Mesothelial cell of epicardium (in vitro differentiated cells): ENCODE measurements around the gene CAMTA1. TPM values are rescaled to one million over a fixed set of nuclear protein-coding genes. Genes with fewer than 3 reads are reported as not detected.

Experiments used
- DNase-seq, 2 experiments: peaks; one replicate each; pipeline ENCODE4 v3.0.0; 2021; ENCODE audit warnings: low spot score in 2 of 2; ENCODE audit not compliant: unreplicated experiment in 2 of 2
- H3K27ac Mint-ChIP-seq: 2 replicates; pipeline ENCODE4 v1.8.0; 2021; ENCODE audit warnings: mixed read lengths
- H3K27me3 Mint-ChIP-seq: 2 replicates; pipeline ENCODE4 v1.8.0; 2021; ENCODE audit warnings: low read depth, mixed read lengths
- H3K36me3 Mint-ChIP-seq: 2 replicates; pipeline ENCODE4 v1.8.0; 2021; ENCODE audit warnings: mixed read lengths
- H3K4me1 Mint-ChIP-seq: 2 replicates; pipeline ENCODE4 v1.8.0; 2021; ENCODE audit warnings: mixed read lengths
- H3K4me3 Mint-ChIP-seq: 2 replicates; pipeline ENCODE4 v1.8.0; 2021; ENCODE audit warnings: mild to moderate bottlenecking, moderate library complexity, mixed read lengths
- H3K9me3 Mint-ChIP-seq: 2 replicates; pipeline ENCODE4 v1.8.0; 2021; ENCODE audit warnings: mixed read lengths
- CTCF ChIP-seq: fragments of 200-600 bp; sonication (generic); IDR thresholded peaks from one replicate; pipeline ENCODE4 v1.5.0; 2021; ENCODE audit warnings: antibody characterized with exemption; ENCODE audit not compliant: unreplicated experiment
- total RNA-seq: library from RNA; stranded (reverse); gene quantifications from 3 replicates; pipeline ENCODE4 v1.2.1, GENCODE V29; 2021

Gene CAMTA1
- total RNA-seq, 1 donor from 2014 or later = 70.4 TPM

- no peak for DNase-seq
- peaks cover 56% of the 10 kb centered on the region for H3K27me3 Mint-ChIP-seq
- no peaks in the 10 kb centered on the region for H3K4me1 Mint-ChIP-seq
- H3K4me3 Mint-ChIP-seq = no peak overlapping the region
- no peak overlapping the region for H3K27ac Mint-ChIP-seq
- peaks cover 30% of the 10 kb centered on the region for H3K9me3 Mint-ChIP-seq
- H3K36me3 Mint-ChIP-seq = no peaks in the 10 kb centered on the region
- no peak for TF ChIP-seq CTCF
Measured at GRCh38 chr1:6991266-6991665, 206.0 kb downstream of the CAMTA1 start.

- H3K4me1 Mint-ChIP-seq = no peaks in the 10 kb centered on the region
- no peak for TF ChIP-seq CTCF
- no peaks in the 10 kb centered on the region for H3K36me3 Mint-ChIP-seq
- H3K4me3 Mint-ChIP-seq = no peak overlapping the region
- DNase-seq = no peak
- H3K9me3 Mint-ChIP-seq = peaks cover 20% of the 10 kb centered on the region
- H3K27ac Mint-ChIP-seq = no peak overlapping the region
- H3K27me3 Mint-ChIP-seq = peaks cover 45% of the 10 kb centered on the region
Measured at GRCh38 chr1:6995789-6996188, 210.5 kb downstream of the CAMTA1 start.

- H3K27ac Mint-ChIP-seq = no peak overlapping the region
- no peak for DNase-seq
- no peak for TF ChIP-seq CTCF
- peaks cover 20% of the 10 kb centered on the region for H3K9me3 Mint-ChIP-seq
- H3K36me3 Mint-ChIP-seq = no peaks in the 10 kb centered on the region
- H3K4me3 Mint-ChIP-seq = no peak overlapping the region
- peaks cover 45% of the 10 kb centered on the region for H3K27me3 Mint-ChIP-seq
- H3K4me1 Mint-ChIP-seq = no peaks in the 10 kb centered on the region
Measured at GRCh38 chr1:6996371-6996770, 211.1 kb downstream of the CAMTA1 start.

- Mint-ChIP-seq H3K36me3 (no peaks in the 10 kb centered on the region), H3K27ac (no peak overlapping the region), H3K4me1 (no peaks in the 10 kb centered on the region)
Measured at GRCh38 chr1:6996866-6997265, 211.6 kb downstream of the CAMTA1 start.

GRCh38 chr1:6998267-6998666 lies 213.0 kb downstream of the CAMTA1 start:
- peaks cover 11% of the 10 kb centered on the region for H3K9me3 Mint-ChIP-seq
- TF ChIP-seq CTCF = no peak
- peaks cover 59% of the 10 kb centered on the region for H3K27me3 Mint-ChIP-seq
- no peaks in the 10 kb centered on the region for H3K4me1 Mint-ChIP-seq
- H3K27ac Mint-ChIP-seq = no peak overlapping the region
- no peak overlapping the region for H3K4me3 Mint-ChIP-seq
- H3K36me3 Mint-ChIP-seq = no peaks in the 10 kb centered on the region
- no peak for DNase-seq

More at GRCh38 chr1:6996866-6997265, 211.6 kb downstream of the CAMTA1 start:
- Mint-ChIP-seq H3K27me3 (peaks cover 48% of the 10 kb centered on the region), H3K4me3 (no peak overlapping the region), H3K9me3 (peaks cover 20% of the 10 kb centered on the region)
- TF ChIP-seq CTCF = no peak
- DNase-seq = no peak

GRCh38 chr1:6999826-7000225 lies 214.6 kb downstream of the CAMTA1 start:
- H3K4me1 Mint-ChIP-seq = no peaks in the 10 kb centered on the region
- no peak for TF ChIP-seq CTCF
- H3K27me3 Mint-ChIP-seq = peaks cover 67% of the 10 kb centered on the region
- H3K36me3 Mint-ChIP-seq = no peaks in the 10 kb centered on the region
- no peaks in the 10 kb centered on the region for H3K9me3 Mint-ChIP-seq
- no peak overlapping the region for H3K27ac Mint-ChIP-seq
- DNase-seq = no peak
- H3K4me3 Mint-ChIP-seq = no peak overlapping the region
